Left kidney (tissue), 8 donors: ENCODE results near the gene APOL4. TPM values are rescaled to one million over a fixed set of nuclear protein-coding genes. Genes with fewer than 3 reads are reported as not detected.
"Not testable (repeated sequence)": the region's sequence is repeated elsewhere in the genome, so short reads cannot be mapped to it uniquely, and the experiment has no call there.

Experiments used
- DNase-seq: peaks from one replicate; pipeline ENCODE4 v3.0.0-alpha.2; 2013
- long read RNA-seq, 8 donors: transcript quantifications; one replicate each; lab custom pipeline, GENCODE V29; 2026
- polyA plus RNA-seq: library from polyadenylated mRNA; unstranded; fragments of 120-200 nt; gene quantifications from one replicate; pipeline ENCODE4 v1.2.1, GENCODE V29; 2013; ENCODE audit not compliant: insufficient read length

The APOL4 gene, protein sequence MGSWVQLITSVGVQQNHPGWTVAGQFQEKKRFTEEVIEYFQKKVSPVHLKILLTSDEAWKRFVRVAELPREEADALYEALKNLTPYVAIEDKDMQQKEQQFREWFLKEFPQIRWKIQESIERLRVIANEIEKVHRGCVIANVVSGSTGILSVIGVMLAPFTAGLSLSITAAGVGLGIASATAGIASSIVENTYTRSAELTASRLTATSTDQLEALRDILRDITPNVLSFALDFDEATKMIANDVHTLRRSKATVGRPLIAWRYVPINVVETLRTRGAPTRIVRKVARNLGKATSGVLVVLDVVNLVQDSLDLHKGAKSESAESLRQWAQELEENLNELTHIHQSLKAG
- 10.9 TPM for polyA plus RNA-seq
- long read RNA-seq, donor 1, partial matches to known transcripts = 0 of 3 reads
- long read RNA-seq, donor 1, other reads (novel, unspliced or antisense) = 0 of 3 reads
- long read RNA-seq, donor 2 = 0 reads
- long read RNA-seq, donor 3, partial matches to known transcripts = 0 of 2 reads
- long read RNA-seq, donor 3, other reads (novel, unspliced or antisense) = 0 of 2 reads
- long read RNA-seq, donor 4 = 0 reads
- long read RNA-seq, donor 5 = 0 reads
- long read RNA-seq, donor 6, partial matches to known transcripts = 0 of 1 reads
- long read RNA-seq, donor 6, other reads (novel, unspliced or antisense) = 0 of 1 reads
- long read RNA-seq, donor 7, partial matches to known transcripts = 5 of 5 reads
- long read RNA-seq, donor 7, other reads (novel, unspliced or antisense) = 0 of 5 reads
- long read RNA-seq, donor 8 = 0 reads

DNA sequence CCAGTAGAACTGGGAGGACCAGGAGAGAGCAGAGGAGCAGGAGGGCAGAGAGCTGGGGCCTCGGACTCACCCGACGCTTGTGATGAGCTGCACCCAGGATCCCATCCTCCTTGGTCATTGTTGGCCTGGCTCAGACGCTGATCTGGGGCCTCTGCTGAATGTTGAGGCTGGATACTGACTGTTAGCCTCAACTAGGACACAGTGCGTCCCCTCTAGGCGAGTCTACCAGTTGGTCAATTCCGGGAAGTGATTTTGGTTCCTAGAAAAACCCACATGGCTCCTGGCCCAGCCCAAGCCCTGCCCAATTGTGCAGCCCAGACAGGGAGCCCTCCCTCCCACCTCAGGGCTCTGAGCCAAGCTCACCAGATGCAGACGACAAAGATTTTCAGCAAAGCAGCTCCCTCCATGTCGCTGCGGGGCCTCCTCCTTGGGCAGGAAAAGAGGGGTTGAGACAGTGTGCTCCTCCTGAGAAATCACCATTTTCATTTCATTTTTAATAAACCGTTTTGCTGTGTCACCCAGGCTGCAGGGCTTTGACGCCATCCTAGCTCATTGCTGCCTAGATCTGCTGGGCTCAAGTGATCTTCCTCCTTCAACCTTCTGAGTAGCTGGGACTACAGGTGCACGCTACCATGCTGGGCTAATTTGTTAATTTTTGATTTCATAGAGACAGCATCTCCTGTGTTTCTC lies at the start of gene APOL4:
Gene APOL4 (minus strand): TSS at position 180 of the 690 bp plus-strand sequence. CDS start 75 bp downstream, at position 105.
- no peak for DNase-seq

DNA sequence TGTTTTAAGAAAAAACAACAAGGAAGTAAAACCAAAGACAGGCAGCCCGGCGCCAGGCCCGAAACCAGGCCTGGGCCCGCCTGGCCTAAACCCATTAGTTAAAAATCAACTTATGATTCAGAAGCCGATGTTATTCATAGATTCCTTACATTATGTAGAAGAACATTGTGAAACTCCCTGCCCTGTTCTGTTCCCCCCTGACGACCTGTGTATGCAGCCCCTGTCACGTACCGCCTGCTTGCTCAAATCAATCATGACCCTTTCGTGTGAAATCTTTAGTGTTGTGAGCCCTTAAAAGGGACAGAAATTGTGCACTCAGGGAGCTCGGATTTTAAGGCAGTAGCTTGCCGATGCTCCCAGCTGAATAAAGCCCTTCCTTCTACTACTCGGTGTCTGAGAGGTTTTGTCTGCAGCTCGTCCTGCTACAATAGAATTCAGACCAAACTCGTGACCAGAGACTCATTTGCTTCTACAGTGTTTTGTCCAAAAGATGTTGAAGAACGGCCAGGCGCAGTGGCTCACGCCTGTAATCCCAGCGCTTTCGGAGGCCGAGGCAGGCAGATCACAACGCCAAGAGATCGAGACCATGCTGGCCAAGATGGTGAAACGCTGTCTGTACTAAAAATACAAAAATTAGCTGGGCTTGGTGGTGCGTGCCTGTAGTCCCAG lies 48.8 kb upstream of the APOL4 start:
- not testable (repeated sequence) for DNase-seq

DNA sequence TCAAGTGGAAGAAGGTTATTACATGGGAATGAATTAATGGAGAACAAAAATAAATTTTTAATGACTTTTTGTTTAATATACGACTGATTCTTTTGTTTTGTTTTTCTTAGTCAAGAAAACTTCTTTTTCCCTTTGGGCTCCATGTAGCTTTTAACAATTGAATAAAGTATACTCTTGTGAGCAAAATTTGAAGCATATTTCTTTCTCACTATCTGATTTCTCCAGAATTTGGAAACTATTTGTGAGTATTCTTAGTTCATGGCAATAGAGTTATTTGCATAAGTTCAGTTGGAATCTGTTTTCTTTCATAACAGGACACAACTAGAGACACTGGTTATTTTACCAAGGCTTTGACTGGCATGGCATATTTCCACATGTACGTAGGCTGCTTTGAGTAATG lies 47.6 kb upstream of the APOL4 start:
- no peak for DNase-seq

DNA sequence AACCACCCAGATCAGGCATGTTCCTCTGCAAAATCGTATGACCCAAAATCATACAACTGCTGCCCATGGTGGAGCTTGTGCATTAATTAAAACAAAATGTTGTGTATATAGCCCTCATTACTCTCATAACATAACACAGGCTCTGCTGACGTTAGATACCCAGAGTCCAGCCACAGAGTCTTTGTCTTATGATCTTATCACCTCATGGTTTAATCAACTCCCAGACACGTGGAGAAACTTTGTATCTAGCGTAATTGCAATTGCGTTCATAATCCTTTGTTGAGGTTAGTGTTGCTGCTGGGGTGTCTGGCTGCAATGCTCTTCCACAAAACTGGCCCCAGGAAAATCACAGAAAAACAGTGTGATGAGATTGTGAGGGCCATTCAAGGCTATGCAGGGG lies 46.3 kb upstream of the APOL4 start:
- no peak for DNase-seq

DNA sequence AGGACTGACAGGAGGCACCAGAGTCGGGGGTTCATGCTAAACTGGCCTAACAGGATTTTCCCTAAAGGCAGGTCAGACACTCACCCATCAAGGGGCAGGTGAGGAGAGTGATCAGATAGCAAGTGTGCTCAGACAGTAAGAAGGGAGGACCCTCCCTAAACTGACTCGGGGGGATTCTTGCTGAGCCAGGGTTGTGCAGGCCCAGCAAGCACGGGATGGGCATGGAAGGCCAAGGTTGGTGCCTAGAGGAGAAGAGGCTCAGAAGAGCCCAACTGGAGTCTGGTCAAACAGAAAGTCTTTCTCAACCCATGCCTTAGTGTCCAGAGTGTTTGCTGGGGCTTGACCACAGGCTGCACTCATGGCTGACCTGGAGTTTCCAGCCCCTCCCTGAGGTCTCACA lies 45.1 kb upstream of the APOL4 start:
- DNase-seq = no peak

DNA sequence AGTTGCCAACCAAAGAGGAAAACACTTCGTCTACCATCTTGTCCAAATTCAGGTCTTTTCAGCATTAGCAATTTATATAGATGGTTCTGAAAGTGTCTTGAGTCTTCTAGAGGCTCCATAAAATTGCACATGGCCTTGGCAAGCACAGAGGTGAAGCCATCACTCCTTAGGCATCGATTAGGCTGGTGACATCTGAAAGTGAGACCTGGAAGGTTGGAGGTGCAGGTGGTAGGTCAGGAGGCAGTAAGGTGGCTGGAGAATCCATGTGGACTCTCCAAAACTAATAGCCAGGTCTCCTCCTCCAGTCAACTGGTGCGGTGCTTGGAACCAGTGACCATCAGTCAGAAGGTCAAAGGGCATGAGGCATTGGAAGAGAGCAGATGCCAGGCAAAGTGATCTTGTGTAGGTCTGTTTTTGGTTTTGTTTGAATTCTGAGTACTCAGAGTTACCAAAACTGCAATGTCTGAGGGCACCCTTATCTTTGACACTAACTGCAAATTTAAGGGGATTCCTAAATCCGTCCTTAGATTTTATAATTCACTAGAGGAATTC lies 44.3 kb upstream of the APOL4 start:
- no peak for DNase-seq

DNA sequence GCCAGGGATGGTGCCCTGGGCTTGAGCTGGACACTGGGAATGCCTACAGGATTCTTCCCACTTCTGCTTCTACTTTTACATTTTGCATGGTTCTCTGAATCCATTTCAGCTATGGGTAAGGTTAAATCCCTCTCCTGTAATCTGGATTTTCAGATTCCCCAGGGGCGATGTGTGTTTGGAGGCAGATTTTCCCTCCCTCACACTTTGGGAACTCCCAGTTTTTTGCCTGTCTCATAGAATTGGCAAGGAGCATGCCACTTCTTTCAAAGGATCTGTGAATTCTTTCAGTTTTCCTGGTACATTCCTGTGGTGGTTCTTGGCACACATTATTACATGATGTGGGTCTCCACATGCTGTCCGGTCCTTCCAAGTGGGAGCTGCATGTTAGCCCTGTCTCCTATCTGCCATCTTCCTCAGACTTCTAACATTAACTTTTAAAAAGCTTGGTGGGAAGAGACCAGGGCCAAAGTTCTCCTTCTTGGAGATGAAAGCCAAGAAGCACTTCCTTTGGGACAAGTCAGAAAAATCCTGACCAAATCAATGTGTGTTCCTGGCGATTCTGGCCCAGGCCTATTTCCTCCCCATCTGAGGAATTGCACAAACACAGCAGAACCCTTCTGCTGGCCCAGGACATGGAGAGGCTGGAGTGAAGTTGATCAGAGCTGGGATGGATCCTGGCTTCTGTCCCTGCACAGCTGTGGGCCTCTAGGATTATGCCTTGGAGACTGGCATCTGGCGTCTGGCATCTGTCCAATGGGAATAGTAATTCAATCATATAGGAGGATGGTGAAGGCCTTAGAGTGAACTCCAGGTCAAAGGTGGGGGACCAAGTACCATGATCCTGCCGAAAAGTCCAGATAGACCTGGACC lies 43.1 kb upstream of the APOL4 start:
- no peak for DNase-seq

DNA sequence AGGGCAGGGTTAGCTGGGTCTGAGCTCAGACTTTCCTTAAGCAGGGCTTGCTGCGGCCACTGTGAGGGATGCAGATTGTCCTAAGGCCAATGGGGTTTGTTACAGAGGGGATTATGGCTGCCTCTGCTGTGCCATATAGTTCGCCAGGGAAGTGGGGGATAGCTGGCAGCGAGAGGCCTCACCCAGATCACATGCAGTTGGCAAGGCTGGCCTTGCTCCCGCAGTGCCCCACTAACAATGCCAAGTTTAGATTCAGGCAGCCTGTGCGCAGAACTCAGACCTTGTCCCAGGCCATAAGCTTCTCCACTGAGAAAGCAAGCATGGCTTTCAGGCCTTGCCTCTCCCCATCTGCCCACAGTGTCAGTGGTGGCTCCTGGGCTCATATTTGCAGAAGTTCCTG lies 42.4 kb upstream of the APOL4 start:
- DNase-seq = no peak

DNA sequence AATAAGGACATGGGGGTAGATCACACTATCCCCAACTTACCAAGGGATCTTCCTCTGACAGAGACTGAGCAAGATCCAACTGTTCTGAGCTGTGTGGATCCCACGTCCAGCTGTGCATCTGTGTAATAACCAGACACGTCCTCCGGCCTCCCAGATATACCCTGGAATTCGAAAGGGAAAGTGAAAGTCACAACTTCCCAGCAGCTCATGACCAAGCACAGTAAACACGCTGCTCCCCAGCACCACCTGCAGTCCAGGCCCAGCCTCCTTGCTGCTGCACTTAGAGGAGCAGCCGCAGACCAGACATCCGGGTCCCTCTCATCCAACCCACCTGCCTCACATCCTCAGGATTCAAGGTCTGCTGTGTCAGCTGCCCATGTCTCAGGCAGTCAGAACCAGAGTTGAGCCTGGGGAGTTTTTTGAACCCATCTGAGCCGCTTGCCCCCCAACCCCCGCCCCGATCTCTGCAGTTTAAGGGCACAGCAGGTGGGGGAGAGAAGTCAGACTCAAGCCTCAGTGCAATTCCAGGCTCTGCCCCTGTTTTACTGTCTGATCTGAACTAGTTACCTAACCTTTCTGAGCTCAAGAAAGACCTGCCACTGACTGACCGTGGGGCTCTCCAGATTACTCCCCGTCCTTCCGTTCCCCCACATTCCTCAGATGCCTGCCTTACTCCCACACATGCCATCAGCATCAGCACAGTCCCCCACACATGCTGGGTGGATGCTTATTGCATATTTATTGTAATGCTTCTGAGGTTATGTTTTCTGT lies 38.0 kb upstream of the APOL4 start, which contains the start of gene APOL2:
Gene APOL2 (minus strand): TSS at position 127 of the 771 bp plus-strand sequence. CDS start 6,365 bp downstream, outside the sequence.
- peak; percentile 89 for DNase-seq

DNA sequence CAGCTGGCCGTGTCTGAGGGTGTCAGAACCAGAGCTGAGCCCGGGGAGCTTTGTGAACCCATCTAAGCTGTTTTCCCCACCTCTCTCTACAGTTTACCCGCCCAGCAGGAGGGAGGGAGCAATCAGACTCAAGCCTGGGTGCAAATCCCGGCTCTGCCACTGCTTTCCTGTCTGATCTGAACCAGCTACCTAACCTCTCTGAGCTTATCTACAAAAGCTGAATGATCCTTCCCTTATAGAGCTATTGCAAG lies 37.5 kb upstream of the APOL4 start:
- DNase-seq = no peak

DNA sequence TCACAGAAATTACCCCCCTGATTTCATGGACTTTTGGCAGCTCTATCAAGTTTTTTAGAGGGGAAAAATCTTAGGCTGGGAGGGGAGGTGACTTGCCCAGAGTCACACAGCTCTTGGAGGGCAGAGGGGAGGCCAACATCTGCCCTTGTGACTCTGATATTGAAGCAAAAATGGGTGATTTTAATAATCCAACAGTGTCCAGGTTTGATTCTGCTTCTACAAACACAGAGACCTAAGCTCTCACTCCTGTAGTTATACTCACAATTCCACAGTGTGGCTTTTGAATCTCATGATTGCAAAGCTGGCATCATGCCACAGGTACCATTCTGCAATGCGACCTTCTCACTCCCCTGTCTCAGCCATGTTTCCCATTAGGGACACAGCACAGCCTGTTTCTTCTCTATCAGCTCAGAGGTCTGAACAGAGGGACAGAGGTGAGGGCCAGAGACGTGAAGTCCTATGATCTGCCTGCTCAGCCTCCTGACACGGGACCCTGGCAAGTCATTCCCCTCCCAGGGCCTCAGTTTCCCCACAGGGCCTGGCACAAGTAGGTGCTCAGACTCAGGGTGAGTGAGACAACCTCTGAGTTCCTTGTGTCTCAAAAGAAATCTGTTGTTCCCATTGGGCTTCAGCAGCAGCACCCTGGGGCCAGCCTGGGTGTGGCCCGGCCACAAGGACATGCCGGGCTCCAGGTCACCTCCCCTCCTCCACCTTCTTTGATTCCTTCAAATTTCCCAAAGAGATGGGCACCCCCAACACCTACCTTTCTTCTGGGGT lies 37.0 kb upstream of the APOL4 start:
- no peak for DNase-seq

DNA sequence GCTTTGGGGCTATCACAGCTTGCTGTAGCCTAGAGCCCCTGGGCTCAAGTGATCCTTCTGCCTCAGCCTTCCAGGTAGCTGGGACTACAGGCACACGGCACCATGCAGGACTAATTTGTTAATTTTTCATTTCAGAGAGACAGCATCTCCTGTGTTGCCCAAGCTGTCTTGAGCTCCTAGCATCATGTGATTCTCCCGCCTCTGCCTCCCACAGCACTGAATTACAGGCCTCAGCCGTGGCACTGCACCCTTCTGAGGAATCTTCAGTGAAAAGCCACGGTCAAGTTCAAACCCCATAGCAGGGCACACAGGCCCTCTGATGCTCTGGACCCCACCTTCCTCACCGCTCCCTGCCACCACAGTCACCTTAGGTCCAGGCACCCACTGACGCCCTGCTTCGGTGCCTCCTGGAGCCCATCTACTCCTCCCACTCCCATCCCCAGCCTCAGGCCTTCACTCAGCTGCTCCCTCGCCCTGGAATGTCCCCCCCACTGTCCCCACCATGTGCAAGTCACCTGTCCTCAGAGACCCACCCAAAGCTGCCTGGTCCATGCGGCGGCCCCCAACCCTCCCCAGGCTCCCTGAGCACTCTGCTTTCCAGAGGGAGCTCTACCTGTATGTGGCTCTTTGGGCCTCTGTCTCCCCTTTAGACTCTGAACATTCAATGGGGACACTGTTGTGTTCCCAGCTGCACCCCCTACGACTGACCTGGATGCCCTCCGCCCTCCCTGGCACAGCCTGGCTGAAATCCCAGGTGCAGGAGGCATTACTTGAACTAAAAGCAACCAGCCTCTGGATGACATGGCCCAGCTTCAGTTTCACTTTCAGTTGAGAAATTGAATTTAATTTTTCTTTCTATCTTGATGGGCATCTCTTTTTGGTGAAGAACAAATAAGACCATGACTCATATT lies 36.1 kb upstream of the APOL4 start:
- DNase-seq = no peak

DNA sequence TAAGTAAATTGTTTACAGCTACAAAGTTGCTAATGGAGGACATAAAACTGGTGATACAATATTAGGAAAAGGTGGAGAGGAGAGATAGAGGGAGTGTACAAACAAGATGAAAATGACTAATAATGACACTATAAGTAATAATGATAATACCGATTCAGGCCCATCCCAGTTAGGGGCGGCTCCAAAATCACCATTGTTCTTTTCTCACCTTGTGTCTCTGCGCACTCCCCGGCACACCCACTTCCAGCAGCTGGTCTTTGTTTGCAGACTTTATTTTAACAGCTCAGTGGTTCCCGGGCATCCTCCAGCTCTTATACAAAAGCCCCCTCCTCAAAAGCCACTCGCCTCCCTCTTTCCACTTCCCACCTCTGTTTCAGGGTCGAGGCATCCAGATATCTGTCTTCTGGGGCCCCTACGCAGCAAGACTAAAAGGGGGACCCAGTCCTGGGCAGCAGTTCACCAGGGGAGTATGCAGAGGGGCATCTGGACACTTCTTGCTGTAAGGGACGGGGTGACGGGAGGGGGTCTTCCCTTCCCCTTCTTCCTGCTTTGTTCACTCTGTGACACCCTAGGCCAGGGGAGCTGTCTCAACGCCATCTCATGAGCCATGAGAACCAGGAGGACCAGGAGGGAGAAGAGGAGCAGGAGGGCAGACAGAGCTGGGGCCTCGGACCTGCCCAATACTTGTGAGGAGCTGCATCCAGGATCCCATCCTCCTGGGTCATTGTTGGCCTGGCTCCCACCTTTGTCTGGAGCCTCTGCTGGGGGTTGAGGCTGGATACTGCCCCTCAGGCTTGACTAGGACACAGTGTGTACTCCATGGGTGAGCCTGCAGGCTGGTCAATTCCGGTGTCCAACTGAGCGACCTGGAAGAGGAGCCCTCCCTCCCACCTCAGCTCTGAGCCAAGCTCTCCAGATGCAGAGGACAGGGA lies 35.0 kb upstream of the APOL4 start:
- no peak for DNase-seq

DNA sequence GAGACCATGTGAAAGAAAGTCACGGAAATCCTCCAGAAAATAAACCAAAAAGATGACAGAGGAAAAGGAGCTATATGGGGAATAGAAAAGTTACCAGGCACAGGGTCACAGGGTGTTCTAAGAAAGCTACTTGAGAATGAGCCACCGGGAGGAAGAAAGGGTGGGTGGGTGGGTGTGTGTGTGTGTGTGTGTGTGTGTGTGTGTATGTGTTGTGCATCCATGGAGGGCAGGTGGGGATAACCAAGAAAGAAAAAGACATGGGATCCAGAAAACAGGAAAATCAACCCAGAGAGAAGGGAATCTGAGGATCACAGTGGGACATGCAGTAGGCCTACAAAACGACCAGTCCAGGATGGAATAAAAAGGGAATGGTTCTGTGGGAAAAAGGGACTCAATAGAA lies 34.0 kb upstream of the APOL4 start:
- no peak for DNase-seq

DNA sequence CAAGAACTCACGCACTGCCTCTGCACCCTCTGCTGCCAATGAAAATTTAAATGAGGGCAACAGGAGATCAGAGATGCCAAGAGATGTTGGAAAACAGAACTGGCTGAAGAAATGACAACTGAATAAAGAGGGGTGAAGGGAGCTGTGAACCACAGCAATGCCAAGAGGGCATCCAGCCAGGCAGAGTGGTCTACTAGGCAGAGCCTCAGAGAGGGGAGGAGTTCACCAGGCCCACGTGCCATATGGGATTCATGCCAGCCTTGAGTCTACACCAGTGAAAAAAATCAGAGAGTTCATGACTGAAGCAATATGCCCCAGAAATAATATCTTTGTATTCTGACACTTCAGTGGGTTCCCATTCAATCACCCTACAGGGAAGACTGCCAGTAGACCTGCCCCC lies 33.3 kb upstream of the APOL4 start:
- DNase-seq = no peak

DNA sequence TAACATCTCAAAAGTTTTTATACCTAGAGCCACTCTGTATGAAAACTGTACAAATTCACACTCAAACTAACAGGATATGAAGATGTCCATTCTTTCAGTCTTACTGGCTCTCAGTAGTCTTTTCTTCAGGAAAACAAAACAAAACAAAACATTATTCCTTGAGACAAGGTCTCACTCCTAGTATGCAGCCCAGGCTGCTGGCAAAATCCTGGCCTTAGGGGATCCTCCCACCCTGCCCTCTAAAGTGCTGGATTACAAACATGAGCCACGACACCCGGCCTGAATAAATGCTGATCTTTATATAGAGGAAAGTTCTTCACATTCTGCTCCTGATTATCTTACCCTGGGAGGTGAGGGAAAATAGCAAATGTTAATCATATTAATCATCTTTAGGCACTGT lies 32.6 kb upstream of the APOL4 start:
- DNase-seq = no peak

DNA sequence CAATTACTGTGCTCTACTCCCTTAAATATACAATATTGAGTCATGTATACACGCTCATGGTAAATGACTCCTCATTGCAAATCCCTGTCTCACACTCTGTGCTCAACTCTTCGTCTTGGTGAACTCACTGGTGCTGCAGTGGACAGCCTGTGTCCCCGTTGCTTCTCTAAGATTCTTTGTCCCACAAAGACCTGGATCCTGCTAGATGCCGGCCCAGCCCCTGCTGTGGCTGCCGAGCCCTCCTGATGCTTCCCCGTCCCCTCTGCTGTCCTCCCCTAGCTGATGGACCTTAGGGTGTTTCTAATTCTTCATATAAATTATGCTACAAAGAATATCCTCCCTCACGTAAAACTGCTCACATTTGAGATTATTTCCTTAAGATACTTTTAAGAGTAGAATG lies 32.2 kb upstream of the APOL4 start:
- no peak for DNase-seq
